Endothelial cell of umbilical vein (primary cell): ENCODE results near the gene DLGAP4. TPM values are rescaled to one million over a fixed set of nuclear protein-coding genes. Genes with fewer than 3 reads are reported as not detected.

ENCODE experiments used
- BruUV-seq: library from RNA; stranded (reverse); fragments of 400-500 nt; replicated peaks from 2 replicates; lab custom pipeline; 2021; lab: Mats Ljungman, UMichigan
- CTCF ChIA-PET: fragments of 300-600, 350-600 bp; sonication (Branson Sonifier 250); formaldehyde crosslinking; loops from one replicate; lab custom pipeline; 2021; ENCODE audit warnings: antibody characterized with exemption, inconsistent platforms; lab: Charles Lee
- POLR2A ChIA-PET: fragments of 300-600, 350-600 bp; sonication (Branson Sonifier 250); formaldehyde crosslinking; loops from one replicate; lab custom pipeline; 2021; ENCODE audit warnings: antibody characterized with exemption, inconsistent platforms; lab: Charles Lee
- DNase-seq: peaks from one replicate; pipeline ENCODE4 v3.0.0-alpha.2; 2011; ENCODE audit warnings: low read depth, low spot score
- FAIRE-seq: peaks from 2 replicates; lab custom pipeline; 2011; peaks lifted over from hg19 to GRCh38; lab: Jason Lieb, UNC
- H2AFZ ChIP-seq: 2 replicates; pipeline ENCODE4 v1.6.0; 2012; ENCODE audit warnings: low read depth, low read length, control low read depth, inconsistent platforms
- H3K27ac ChIP-seq: 2 replicates; pipeline ENCODE4 v1.5.1; 2011; ENCODE audit warnings: low read depth, mild to moderate bottlenecking, control low read depth, low read length, moderate library complexity; ENCODE audit not compliant: insufficient read depth
- H3K27me3 ChIP-seq, 2 experiments: 2 replicates each; pipeline versions ENCODE4 v1.6.0 to v1.6.1; 2011; ENCODE audit warnings: low read length in 2 of 2, mixed read lengths in 1 of 2; ENCODE audit not compliant: control insufficient read depth in 2 of 2, insufficient read depth in 2 of 2
- H3K36me3 ChIP-seq, 2 experiments: 2 replicates in 1 of 2; 3 replicates in 1 of 2; pipeline ENCODE4 v1.5.1; 2011; ENCODE audit warnings: low read length in 2 of 2, mild to moderate bottlenecking in 1 of 2, moderate library complexity in 1 of 2; ENCODE audit not compliant: control insufficient read depth in 2 of 2, insufficient read depth in 2 of 2; ENCODE audit errors: extremely low read depth in 1 of 2
- H3K4me1 ChIP-seq: 3 replicates; pipeline ENCODE4 v1.5.1; 2011; ENCODE audit warnings: mild to moderate bottlenecking, low read length; ENCODE audit not compliant: control insufficient read depth, insufficient read depth; ENCODE audit errors: extremely low read depth
- H3K4me2 ChIP-seq: 2 replicates; pipeline ENCODE4 v1.6.1; 2011; ENCODE audit warnings: low read length, control low read depth, mixed read lengths; ENCODE audit not compliant: insufficient read depth
- H3K4me3 ChIP-seq, 3 experiments: fragments of 200-600 bp in 1 of 3; sonication (generic), shearing (Covaris generic) in 1 of 3; replicated peaks in 1 of 3; 2 replicates each; pipeline ENCODE4 v1.5.1; 2011 to 2016; ENCODE audit warnings: control low read depth in 3 of 3, low read length in 3 of 3, mild to moderate bottlenecking in 2 of 3, inconsistent platforms in 1 of 3, low read depth in 1 of 3, moderate library complexity in 1 of 3; ENCODE audit not compliant: insufficient read depth in 1 of 3
- H3K79me2 ChIP-seq: 2 replicates; pipeline ENCODE4 v1.6.0; 2012; ENCODE audit warnings: low read length, inconsistent platforms; ENCODE audit not compliant: control insufficient read depth, insufficient read depth
- H3K9ac ChIP-seq: replicated peaks from 2 replicates; pipeline ENCODE3; 2011; ENCODE audit warnings: low read length, control low read depth; ENCODE audit not compliant: insufficient read depth; ENCODE audit errors: extremely low read depth
- H3K9me1 ChIP-seq: replicated peaks from 3 replicates; pipeline ENCODE4 v1.6.0; 2011; ENCODE audit warnings: mild to moderate bottlenecking, low read length; ENCODE audit not compliant: control insufficient read depth, insufficient read depth; ENCODE audit errors: extremely low read depth
- H3K9me3 ChIP-seq: replicated peaks from 2 replicates; pipeline ENCODE4 v1.5.1; 2012; ENCODE audit warnings: low read length, inconsistent platforms; ENCODE audit not compliant: control insufficient read depth, insufficient read depth
- H4K20me1 ChIP-seq: replicated peaks from 2 replicates; pipeline ENCODE3; 2011; ENCODE audit warnings: mild to moderate bottlenecking, low read length; ENCODE audit not compliant: control insufficient read depth, insufficient read depth; ENCODE audit errors: extremely low read depth
- CTCF ChIP-seq, 2 donors: IDR thresholded peaks; 1 replicate in 1 of 2; 2 replicates in 1 of 2; pipeline ENCODE4 v1.5.1; 2011; ENCODE audit warnings: low read length in 2 of 2, mild to moderate bottlenecking in 2 of 2, moderate library complexity in 2 of 2, control low read depth in 1 of 2, inconsistent platforms in 1 of 2, low read depth in 1 of 2; ENCODE audit not compliant: insufficient read depth in 1 of 2; ENCODE audit errors: extremely low read depth in 1 of 2
- EZH2 ChIP-seq: IDR thresholded peaks from 2 replicates; pipeline ENCODE4 v1.6.1; 2012; ENCODE audit warnings: borderline replicate concordance, low read depth, mild to moderate bottlenecking, moderate library complexity, low read length, inconsistent platforms; ENCODE audit not compliant: severe bottlenecking
- FOS ChIP-seq: IDR thresholded peaks from 2 replicates; pipeline ENCODE4 v1.6.1; 2011; ENCODE audit warnings: mild to moderate bottlenecking, low read length, moderate library complexity, borderline replicate concordance; ENCODE audit not compliant: insufficient read depth
- GATA2 ChIP-seq: IDR thresholded peaks from 2 replicates; pipeline ENCODE4 v1.7.0; 2011; ENCODE audit warnings: low read depth, mild to moderate bottlenecking, moderate library complexity, mixed read lengths, low read length; ENCODE audit not compliant: insufficient read length, insufficient read depth
- POLR2AphosphoS5 ChIP-seq: IDR thresholded peaks from 2 replicates; pipeline ENCODE4 v1.6.1; 2012; ENCODE audit warnings: low read depth, mild to moderate bottlenecking, control low read depth, low read length, moderate library complexity; ENCODE audit not compliant: insufficient read depth
- dilution Hi-C: fragments of 300-500 bp; cut with MboI; formaldehyde crosslinking; loops from one replicate; pipeline ENCODE4 v1.15.0; 2019; ENCODE audit warnings: low sequenced_read_pairs; ENCODE audit not compliant: extremely low pct_ligation_motif_present
- intact Hi-C: fragments of 100-400 bp; cut with micrococcal nuclease; formaldehyde crosslinking; loops from one replicate; pipeline ENCODE4 v1.10.0; 2022
- polyA plus RNA-seq, 4 experiments: library from polyadenylated mRNA; depleted of rRNA in 3 of 4; stranded (reverse) in 3 of 4; unstranded in 1 of 4; fragments of >200 nt; gene quantifications; 2 replicates each; pipeline versions ENCODE4 v1.2.1 to v1.2.3, GENCODE V29; 2011 to 2012; ENCODE audit warnings: missing spikeins in 1 of 4
- total RNA-seq: library from RNA; stranded (reverse); gene quantifications from 2 replicates; pipeline ENCODE4 v1.2.3, GENCODE V29; 2021

The DLGAP4 gene
- total and polyA plus RNA-seq, 2 donors (not counting 3 experiments of a cell fraction or from before 2014, with no cell fraction given) = 57.5 to 125 TPM

- ChIA-PET CTCF (interaction anchor here (0.7 to 2.6 kb wide), 8 partner anchors 15 to 199 kb away, joined by 4 to 62 read pairs (median 6); no protein-coding TSS in a partner anchor), POLR2A (no interaction called here)
- no peak overlapping the region for H3K9ac ChIP-seq
- no peak for FAIRE-seq
- intact Hi-C loops = loop anchor here (2.0 to 10.0 kb wide), 2 partner anchors 124 to 196 kb away; no protein-coding TSS in a partner anchor
- dilution Hi-C loops = no loop called here
- no peaks in the 10 kb centered on the region for H3K36me3 ChIP-seq
- H4K20me1 ChIP-seq = no peaks in the 10 kb centered on the region
- H3K9me1 ChIP-seq = no peaks in the 10 kb centered on the region
- H3K4me2 ChIP-seq = no peak overlapping the region
- no peaks in the 10 kb centered on the region for H3K4me1 ChIP-seq
- H3K79me2 ChIP-seq = no peaks in the 10 kb centered on the region
- H3K27me3 ChIP-seq = peaks cover 17% of the 10 kb centered on the region in 2 experiments
- no peak overlapping the region for H2AFZ ChIP-seq
- H3K27ac ChIP-seq = no peak overlapping the region
- BruUV-seq = no TSS peak
- H3K9me3 ChIP-seq = no peaks in the 10 kb centered on the region
- no peak overlapping the region for H3K4me3 ChIP-seq
- DNase-seq = no peak
- TF ChIP-seq POLR2AphosphoS5 (no peak), EZH2 (no peak), GATA2 (no peak)
These were observed 92.4 kb downstream of the DLGAP4 start for GRCh38 chr20:36398515-36398914.

GRCh38 chr20:36399147-36399968 lies 93.2 kb downstream of the DLGAP4 start:
- POLR2A ChIA-PET = no interaction called here
- intact Hi-C loops (loop anchor here (1.0 to 10.0 kb wide), 3 partner anchors 125 to 197 kb away; no protein-coding TSS in a partner anchor), dilution Hi-C loops (no loop called here)
- Histone ChIP-seq H2AFZ (no peak overlapping the region), H3K36me3 (no peaks in the 10 kb centered on the region), H3K4me3 (no peak overlapping the region), H3K9ac (no peak overlapping the region), H3K27ac (no peak overlapping the region), H3K4me1 (no peaks in the 10 kb centered on the region), H3K4me2 (no peak overlapping the region), H3K9me1 (no peaks in the 10 kb centered on the region), H4K20me1 (no peaks in the 10 kb centered on the region), H3K79me2 (no peaks in the 10 kb centered on the region), H3K27me3 (peaks cover 17 to 19% of the 10 kb centered on the region in 2 experiments), H3K9me3 (no peaks in the 10 kb centered on the region)
- CTCF ChIA-PET = interaction anchor here (0.6 to 2.6 kb wide), 35 partner anchors 9 to 520 kb away, joined by 3 to 81 read pairs (median 4); no protein-coding TSS in a partner anchor
- DNase-seq (peak; percentile 73), FAIRE-seq (peak; percentile 63)
- BruUV-seq = no TSS peak
- TF ChIP-seq FOS = no peak
- TF ChIP-seq CTCF (IDR thresholded peaks at IDR 0.05; ENCODE audit: extremely low read depth in 1 of 2, insufficient read depth in 1 of 2, low read depth in 1 of 2, low read length in 2 of 2) = peak; percentile 66 to 67
